GM19455 (cell line): Measurements from ENCODE around the gene DNAJB8.

Experiments used
- ATAC-seq: cut with Tn5 transposase; IDR thresholded peaks from one replicate; pipeline ENCODE4 v1.9.1; 2021; ENCODE audit not compliant: unreplicated experiment

DNAJB8 gene

DNA sequence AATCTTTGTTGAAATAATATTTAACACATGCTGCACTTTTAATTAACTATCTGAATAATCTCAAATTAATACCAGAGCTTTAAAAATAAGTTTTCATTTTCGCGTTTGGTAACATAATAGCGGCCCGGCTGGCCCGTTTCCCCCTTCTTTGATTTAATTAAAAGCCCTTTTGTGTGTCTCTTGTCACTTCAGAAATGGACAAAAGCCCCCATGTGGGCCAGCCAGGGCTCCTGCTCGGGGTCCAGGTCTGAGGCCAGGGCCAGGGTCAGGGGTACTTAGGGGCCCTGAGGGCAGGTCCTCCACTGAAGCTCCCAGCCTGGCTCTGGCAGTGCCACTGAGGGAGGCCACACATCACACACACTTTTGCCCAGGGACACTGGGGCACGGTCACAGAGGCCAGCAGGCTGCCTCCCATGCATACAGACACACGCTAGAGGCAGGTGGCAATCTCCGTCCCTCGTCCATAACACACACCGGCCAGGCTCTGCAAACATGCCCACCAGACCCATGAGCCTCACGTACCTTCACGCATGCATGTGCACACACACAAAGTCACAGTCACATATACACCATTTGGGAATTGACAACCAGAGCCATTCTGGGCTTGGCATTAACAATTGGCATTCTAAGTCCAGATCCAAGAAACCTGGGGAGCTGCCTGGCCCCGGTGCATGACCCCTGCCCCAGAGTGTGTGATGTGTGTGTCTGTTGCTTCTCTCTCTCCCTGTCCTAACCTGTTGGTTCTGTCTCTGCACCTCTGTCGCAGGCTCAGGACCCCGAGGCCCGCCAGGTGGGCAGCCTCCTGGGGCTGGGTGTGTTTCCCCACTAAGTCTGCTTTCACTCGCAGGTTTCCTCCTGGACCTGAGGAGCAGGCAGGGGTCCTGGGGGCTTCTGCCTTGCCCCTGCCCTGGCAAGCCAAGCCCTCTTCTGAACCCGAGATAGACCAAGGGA, 38.5 kb downstream of the DNAJB8 start:
- ATAC-seq = no peak

DNA sequence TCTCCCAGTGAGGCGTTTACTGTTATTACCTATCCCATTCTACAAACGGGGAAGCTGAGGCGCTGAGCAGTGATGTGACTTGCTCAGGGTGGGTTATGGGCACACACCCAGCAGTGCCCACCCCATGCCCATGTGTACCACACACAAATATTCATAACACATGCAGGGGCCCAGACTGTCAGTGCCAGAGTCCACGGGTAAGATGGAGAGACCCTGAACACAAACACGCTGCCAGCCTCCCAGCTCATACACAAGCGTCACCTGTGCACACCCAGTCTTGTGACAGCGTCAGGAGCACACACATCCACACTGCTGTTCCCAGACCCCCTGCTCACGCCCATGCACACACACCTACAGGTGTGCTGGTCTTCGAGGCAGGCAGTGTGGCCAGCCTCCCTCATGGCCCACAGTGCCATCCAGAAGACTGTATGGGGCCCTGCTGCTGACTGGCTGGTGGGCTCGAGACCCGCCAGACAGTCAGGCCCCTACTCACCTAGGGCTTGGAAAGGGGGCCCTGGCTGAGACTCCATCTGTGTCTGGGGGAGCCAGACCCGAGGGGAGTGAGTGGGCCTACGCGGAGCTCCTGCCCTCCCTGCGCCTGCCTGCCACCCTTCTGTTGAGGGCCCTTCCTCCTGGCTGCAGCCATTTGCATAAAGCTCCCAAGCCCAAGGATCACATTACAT, 39.4 kb downstream of the DNAJB8 start:
- no peak for ATAC-seq

- ATAC-seq = peak; percentile 71
Measured at GRCh38 chr3:128426128-128426921, 40.4 kb downstream of the DNAJB8 start.

GRCh38 chr3:128425846-128426127, 40.9 kb downstream of the DNAJB8 start:
- no peak for ATAC-seq

- no peak for ATAC-seq
Measured at GRCh38 chr3:128425142-128425845, 41.4 kb downstream of the DNAJB8 start.

DNA sequence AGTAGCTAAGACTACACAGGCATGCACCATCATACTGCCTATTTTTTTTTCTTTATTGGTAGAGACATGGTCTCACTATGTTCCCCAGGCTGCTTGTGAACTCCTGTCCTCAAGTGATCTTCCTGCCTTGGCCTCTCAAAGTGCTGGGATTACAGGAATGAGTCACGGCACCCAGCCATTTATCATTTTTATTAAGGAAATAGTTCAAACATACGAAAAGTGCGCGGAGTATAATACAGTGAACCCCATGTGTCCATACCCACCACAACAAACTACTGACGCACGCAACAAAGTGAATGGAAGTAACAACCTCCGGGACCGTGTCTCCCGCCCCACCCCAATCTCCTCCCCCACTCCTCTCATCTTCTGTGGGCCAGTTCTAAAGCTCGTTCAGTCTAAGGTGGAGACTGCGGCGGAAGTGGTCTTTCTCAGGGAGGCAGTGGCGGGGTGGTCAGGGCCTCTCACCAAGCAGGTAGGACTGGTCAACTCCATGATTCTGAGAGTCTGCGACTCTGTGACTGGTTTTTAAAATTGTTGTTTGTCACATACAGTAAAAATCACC, 42.1 kb downstream of the DNAJB8 start:
- no peak for ATAC-seq

DNA sequence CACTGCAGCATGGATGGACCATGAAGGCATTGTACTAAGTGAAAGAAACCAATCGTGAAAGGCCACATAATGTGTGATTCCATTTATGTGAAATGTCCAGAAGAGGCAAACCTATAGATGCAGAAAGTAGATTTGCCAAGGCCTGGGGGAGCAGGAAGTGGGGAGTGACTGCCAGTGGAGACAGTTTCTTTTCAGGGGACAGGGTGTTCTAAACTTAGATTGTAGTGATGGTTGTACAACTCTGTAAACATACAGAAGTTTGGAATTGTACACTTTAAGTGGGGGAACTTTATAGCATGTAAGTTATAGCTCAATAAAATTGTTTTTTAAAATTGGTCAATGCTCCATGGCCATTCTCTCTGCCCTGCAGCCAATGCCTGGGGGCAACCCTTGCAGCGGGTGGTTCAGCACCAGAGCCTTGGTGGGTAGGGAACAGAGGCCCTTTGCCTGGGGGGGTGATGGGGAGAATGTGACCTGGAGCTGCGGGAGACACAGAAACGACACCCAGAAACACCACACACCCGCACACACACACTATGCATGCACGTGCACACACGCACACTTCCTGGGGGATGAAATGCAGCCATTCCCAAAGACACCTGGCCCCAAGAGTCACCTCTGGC, 43.1 kb downstream of the DNAJB8 start:
- no peak for ATAC-seq

DNA sequence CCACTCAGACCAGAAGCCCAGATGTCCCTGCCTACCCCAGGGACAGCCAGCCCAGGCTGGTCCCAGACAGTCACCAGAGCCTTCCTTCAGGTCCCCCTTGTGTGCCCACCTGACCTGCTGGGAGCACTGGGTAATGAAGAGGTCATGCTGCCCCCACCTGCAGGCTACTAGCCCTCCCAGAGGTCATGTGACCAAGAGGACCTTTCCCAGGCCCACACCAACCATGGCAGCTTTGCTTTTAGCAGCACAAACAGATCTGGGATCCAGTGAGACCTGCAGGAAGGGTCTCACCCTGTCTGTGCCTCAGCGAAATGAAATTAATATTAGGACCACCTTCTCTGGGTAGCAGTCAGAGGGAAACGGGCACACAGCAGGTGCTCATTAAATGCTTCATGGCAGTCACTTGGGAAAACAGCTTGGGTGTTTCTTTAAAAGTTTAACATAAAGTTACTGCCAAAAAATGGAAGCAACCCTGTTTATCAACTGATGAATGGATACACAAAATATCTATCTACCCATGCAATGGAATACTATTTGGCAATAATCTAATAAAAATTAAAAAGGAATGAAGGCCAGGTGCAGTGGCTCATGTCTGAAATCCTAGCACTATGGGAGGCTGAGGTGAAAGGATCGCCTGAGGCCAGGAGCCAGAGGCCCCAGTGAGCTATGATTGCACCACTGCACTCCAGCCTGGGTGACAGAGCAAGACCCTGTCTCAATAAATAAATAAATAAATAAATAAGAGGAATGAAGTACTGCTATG, 43.7 kb downstream of the DNAJB8 start:
- no peak for ATAC-seq

DNA sequence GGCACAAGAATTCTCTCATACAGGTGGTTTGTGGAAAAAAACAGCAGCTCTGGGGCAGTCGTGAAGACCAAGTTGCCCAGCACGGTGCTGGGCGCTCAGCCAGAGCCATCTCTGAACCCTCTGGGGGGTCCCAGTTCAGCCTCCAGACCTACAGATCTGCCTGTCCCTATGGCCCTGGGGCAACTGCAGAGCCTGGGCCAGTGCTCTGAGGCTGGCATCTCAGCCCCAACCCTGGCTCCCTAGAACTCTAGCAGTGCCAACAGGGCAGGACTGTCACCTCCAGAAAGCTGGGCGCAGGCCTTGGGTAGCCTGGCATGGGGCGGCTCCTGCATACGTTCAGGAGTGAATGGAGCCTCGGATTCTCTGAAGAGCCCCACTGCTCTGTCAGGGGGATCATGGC, 44.7 kb downstream of the DNAJB8 start:
- ATAC-seq = no peak

- ATAC-seq = no peak
Measured at GRCh38 chr3:128421439-128421836, 45.3 kb downstream of the DNAJB8 start.

DNA sequence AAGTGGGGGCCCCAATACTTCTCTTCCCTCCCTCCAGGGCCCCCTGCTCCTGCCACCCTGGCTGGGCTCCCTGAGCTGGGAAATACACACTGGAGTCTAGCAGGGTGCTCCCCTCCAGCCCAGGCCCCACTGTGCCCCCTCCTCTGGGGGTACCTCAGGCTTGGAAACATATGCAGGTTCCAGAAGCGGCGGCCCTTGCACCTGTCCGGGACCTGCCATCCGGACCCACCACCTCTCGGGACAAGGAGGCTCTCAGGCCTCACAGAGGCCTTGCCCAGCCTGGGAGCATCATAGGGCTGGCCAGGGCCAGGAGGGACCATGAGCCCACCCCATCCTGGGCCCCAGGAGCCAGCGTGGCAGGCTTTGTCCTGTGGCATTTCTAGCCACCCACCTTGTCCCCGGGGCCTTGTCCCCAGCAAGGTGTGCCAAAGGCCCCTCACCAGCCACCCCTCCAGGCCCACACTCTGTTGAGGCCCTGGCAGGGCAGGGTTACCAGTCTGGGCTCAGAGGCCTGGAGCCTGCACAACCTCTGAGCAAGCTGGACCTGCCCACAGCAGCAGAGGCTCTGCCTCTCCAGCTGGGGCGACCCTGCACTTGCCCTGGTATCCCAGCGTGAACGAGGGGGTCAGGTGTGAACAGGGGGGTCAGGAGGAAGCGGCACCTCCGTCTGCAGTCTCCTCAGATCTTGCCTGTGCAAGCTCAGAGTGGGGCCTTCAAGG, 45.8 kb downstream of the DNAJB8 start:
- ATAC-seq = no peak

GRCh38 chr3:128420289-128420688, 46.4 kb downstream of the DNAJB8 start:
- ATAC-seq = no peak

DNA sequence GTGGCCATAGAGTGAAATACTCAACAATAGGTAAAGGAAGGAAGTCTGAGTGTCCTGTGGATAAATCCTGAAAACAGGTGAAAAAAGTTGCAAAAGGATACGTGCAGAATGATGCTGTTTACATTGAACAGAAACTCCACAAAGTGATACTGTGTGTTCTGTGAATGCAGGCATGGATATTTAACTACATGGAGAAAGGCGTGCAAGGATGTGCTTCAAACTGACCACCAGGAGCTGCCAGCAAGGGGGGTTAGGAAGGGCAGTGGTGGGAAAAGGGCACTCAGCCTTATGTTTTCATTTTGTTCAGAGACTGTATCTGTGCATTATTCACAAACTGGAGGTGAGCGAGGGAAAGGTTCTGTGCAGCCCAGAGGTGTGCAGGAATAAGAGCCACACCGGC, 47.4 kb downstream of the DNAJB8 start:
- no peak for ATAC-seq

DNA sequence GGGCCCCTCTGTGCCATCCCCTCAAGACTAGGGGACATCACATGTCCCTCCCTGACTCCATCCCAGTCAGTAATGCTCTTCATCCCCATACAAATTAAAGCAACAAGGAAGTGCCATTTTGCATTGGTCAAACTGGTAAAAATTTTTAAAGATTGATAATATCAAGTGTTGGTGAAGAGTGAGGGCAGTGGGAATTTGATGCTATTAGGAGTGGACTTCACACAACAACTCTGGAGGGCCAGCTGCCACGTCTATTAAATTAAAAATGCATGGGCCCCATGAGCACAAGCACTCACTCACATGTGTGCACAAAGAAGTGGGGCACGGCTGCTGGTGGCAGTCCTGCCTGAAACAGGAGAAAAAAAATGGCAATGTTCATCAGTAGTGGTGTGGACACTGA, 47.8 kb downstream of the DNAJB8 start:
- ATAC-seq = no peak

DNA sequence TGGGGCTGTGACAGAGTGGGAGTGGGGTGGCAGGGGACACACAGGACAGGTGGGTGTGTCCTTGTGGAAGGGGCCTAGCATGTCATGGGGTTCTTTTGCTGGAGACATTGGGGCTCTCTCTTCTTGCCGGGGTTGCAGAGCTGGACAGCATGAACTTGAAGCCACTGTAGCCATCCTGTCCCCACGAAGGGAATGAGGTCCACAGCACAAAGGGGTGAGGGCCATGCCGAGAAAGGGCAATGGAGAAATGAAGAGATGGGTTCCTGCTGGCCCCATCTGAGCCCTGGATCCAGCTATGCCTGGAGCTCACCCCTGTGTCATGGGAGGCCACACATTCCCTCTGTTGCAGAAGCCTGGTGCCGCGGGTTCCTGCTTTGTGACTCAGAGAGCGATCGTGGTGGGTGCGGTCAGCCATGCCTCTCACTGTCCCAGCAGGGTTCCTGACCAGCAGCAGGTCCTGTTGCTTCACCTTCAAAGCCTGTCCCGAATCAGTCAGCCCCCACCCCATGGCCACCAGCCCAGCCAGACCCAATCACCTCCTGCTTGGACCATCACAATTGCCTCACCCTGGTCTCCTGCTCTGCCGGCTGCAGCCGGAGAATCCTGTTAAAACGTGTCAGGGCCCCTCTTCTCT, 50.0 kb downstream of the DNAJB8 start:
- ATAC-seq = no peak

- no peak for ATAC-seq
Measured at GRCh38 chr3:128415773-128416577, 50.7 kb downstream of the DNAJB8 start.

GRCh38 chr3:128415200-128415772, 51.4 kb downstream of the DNAJB8 start:
- ATAC-seq = no peak
